Measurements from ENCODE around the gene MAPKAPK2.
A peak's percentile ranks its signal among the peaks of the same experiment; 100 is the strongest.

The MAPKAPK2 gene

DNA sequence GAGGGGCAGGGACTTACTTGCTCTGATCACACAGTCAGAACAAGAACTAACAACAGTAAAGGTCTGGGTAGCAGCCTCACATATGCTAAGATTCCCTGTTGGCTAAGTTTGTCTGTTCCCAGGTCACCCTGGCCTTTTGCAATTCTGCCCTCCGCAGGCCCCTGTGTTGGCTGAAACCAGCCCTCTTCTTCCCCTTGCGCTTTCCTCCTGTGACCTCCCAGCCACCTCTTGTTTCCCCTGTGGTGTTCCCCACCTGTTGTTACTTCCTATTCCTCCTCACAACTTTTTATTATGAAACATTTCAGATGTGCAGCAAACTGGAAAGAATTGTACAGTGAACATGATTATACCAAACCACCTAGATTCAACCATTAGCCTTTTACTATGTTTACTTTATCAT lies 23.4 kb downstream of the MAPKAPK2 start:
- H2AK5ac ChIP-seq (ENCODE audit: low read length) = no peak overlapping the region
- no peaks in the 10 kb centered on the region for H3K27me3 ChIP-seq (ENCODE audit: insufficient read depth, low read length, poor library complexity)
- H3K4me1 ChIP-seq (ENCODE audit: control insufficient read depth, low read depth, low read length) = peaks cover 20% of the 10 kb centered on the region
- no peak overlapping the region for H2BK15ac ChIP-seq (replicated peaks; ENCODE audit: low read depth)
- DNase-seq = no peak
- H3K4ac ChIP-seq (ENCODE audit: low read depth, low read length) = no peak overlapping the region
- no peak overlapping the region for H2BK120ac ChIP-seq (ENCODE audit: low read depth, low read length)
- WGBS (ENCODE audit: extremely low coverage, insufficient coverage, low lambda C conversion rate) = no CpG with 5 or more reads among the region's 2 CpGs
- no peaks in the 10 kb centered on the region for H3K36me3 ChIP-seq (ENCODE audit: control insufficient read depth, insufficient read depth, low read length)
- no peak overlapping the region for H3K4me3 ChIP-seq (ENCODE audit: low read length)
- H3K27ac ChIP-seq (ENCODE audit: low read depth, low read length) = no peak overlapping the region
- H3K23ac ChIP-seq (ENCODE audit: low read length) = no peak overlapping the region
- peaks cover 35% of the 10 kb centered on the region for H3K79me1 ChIP-seq (ENCODE audit: low read length)
- no peak overlapping the region for H3K18ac ChIP-seq (ENCODE audit: low read length)
- no peak overlapping the region for H4K8ac ChIP-seq (ENCODE audit: low read depth, low read length)
- no peak overlapping the region for H3K9ac ChIP-seq (ENCODE audit: low read length)
- peaks cover 38% of the 10 kb centered on the region for H3K79me2 ChIP-seq (ENCODE audit: control insufficient read depth, insufficient read depth, low read length)
- no peak overlapping the region for H2BK5ac ChIP-seq (ENCODE audit: low read length)
- H4K5ac ChIP-seq (ENCODE audit: low read length) = no peak overlapping the region
- H3K4me2 ChIP-seq (ENCODE audit: low read length) = no peak overlapping the region
- H3K56ac ChIP-seq (ENCODE audit: low read length) = no peak overlapping the region

DNA sequence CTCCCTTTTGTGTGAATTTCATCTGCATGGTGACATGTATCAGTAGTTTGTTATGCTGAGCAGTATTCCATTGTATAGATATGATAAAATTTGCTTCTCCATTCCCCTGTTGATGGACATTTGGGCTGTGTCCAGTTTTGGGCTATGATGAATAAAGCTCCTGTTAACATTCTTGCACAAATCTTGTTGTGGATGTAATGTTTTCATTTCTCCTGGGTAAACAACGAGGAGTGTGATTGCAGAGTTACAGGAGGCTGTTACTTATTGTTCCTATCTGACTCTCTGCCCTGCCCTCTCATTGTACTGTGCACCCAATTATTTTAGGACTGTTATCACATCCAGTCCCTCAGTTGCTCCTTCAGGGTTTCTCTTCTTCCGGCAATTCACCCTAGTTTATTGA lies 24.2 kb downstream of the MAPKAPK2 start:
- no peak overlapping the region for H3K4ac ChIP-seq (ENCODE audit: low read depth, low read length)
- H2BK120ac ChIP-seq (ENCODE audit: low read depth, low read length) = no peak overlapping the region
- no peak overlapping the region for H4K8ac ChIP-seq (ENCODE audit: low read depth, low read length)
- H3K27ac ChIP-seq (ENCODE audit: low read depth, low read length) = no peak overlapping the region
- no peak overlapping the region for H3K9ac ChIP-seq (ENCODE audit: low read length)
- H2BK15ac ChIP-seq (replicated peaks; ENCODE audit: low read depth) = no peak overlapping the region
- no peak overlapping the region for H3K56ac ChIP-seq (ENCODE audit: low read length)
- no peak overlapping the region for H4K5ac ChIP-seq (ENCODE audit: low read length)
- no peak overlapping the region for H2BK5ac ChIP-seq (ENCODE audit: low read length)
- H3K18ac ChIP-seq (ENCODE audit: low read length) = no peak overlapping the region
- WGBS (ENCODE audit: extremely low coverage, insufficient coverage, low lambda C conversion rate) = no CpG with 5 or more reads among the region's 2 CpGs
- H3K23ac ChIP-seq (ENCODE audit: low read length) = no peak overlapping the region
- no peak overlapping the region for H2AK5ac ChIP-seq (ENCODE audit: low read length)
- H3K36me3 ChIP-seq (ENCODE audit: control insufficient read depth, insufficient read depth, low read length) = no peaks in the 10 kb centered on the region
- no peak overlapping the region for H3K4me3 ChIP-seq (ENCODE audit: low read length)
- H3K27me3 ChIP-seq (ENCODE audit: insufficient read depth, low read length, poor library complexity) = no peaks in the 10 kb centered on the region
- peaks cover 35% of the 10 kb centered on the region for H3K79me1 ChIP-seq (ENCODE audit: low read length)
- no peak overlapping the region for H3K4me2 ChIP-seq (ENCODE audit: low read length)
- H3K4me1 ChIP-seq (ENCODE audit: control insufficient read depth, low read depth, low read length) = peaks cover 20% of the 10 kb centered on the region
- H3K79me2 ChIP-seq (ENCODE audit: control insufficient read depth, insufficient read depth, low read length) = peaks cover 40% of the 10 kb centered on the region
- DNase-seq = no peak

DNA sequence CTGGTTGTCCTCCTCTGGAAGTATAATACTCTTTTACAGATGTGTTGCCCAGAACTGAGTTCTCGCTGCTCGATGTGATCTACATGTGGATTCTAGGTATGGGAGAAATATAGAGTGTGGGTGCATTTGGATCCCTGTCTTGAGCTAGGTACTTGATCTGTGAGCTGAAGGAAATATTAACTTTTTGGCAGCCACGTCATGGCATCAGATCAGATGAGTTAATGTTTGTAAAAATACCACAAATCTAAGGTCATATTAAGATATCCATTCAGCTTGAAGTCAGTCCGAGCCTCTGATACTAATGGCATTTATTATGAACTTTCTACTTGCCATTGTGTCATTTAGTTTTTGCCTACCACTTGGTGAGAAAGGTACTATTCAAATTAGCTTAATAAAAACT lies 24.6 kb downstream of the MAPKAPK2 start:
- DNase-seq = no peak
- Histone ChIP-seq H3K4me3 (ENCODE audit: low read length) (no peak overlapping the region), H4K5ac (ENCODE audit: low read length) (no peak overlapping the region), H2AK5ac (ENCODE audit: low read length) (no peak overlapping the region), H3K4me2 (ENCODE audit: low read length) (no peak overlapping the region), H3K27ac (ENCODE audit: low read depth, low read length) (no peak overlapping the region), H3K56ac (ENCODE audit: low read length) (no peak overlapping the region), H2BK5ac (ENCODE audit: low read length) (no peak overlapping the region), H2BK15ac (replicated peaks; ENCODE audit: low read depth) (no peak overlapping the region), H3K18ac (ENCODE audit: low read length) (no peak overlapping the region), H3K23ac (ENCODE audit: low read length) (no peak overlapping the region), H3K27me3 (ENCODE audit: insufficient read depth, low read length, poor library complexity) (no peaks in the 10 kb centered on the region), H3K4me1 (ENCODE audit: control insufficient read depth, low read depth, low read length) (peaks cover 20% of the 10 kb centered on the region), H3K36me3 (ENCODE audit: control insufficient read depth, insufficient read depth, low read length) (no peaks in the 10 kb centered on the region), H3K79me2 (ENCODE audit: control insufficient read depth, insufficient read depth, low read length) (peaks cover 36% of the 10 kb centered on the region), H3K9ac (ENCODE audit: low read length) (no peak overlapping the region), H4K8ac (ENCODE audit: low read depth, low read length) (no peak overlapping the region), H2BK120ac (ENCODE audit: low read depth, low read length) (no peak overlapping the region), H3K79me1 (ENCODE audit: low read length) (peaks cover 33% of the 10 kb centered on the region), H3K4ac (ENCODE audit: low read depth, low read length) (no peak overlapping the region)
- no CpG with 5 or more reads among the region's 4 CpGs for WGBS (ENCODE audit: extremely low coverage, insufficient coverage, low lambda C conversion rate)

DNA sequence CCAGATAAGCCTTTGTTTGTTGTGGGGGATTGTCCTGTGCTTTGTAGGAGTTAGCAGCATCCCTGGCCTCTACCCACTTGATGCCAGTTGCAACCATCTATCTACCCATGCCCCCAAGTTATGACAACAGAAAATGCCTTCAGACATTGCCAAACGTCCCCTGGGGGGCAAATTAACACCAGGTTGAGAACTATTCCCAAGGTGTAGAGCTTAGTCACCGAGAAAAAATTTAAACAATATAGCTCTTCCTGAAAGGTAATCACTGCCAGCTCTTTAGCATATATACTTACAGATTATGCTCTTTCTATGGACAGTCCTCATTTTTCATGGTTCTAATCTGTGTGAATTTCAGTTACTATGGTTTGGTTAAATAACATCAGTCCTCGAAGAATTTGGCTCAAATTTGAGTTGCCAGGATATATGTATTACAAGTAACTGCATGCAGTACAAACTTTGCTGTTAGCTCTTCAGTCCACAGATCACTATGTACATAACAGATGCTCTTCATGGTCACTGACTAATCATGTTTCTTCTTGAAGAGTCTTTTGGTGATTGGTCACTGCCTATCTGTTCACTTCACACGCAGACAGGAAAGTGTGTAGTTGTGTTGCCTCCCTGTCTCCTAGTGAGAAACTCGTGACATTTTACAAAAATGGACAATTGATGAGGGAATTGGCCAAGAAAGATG lies 25.2 kb downstream of the MAPKAPK2 start:
- WGBS (ENCODE audit: extremely low coverage, insufficient coverage, low lambda C conversion rate) = no CpG with 5 or more reads among the region's 5 CpGs
- Histone ChIP-seq H3K4me1 (ENCODE audit: control insufficient read depth, low read depth, low read length) (peaks cover 20% of the 10 kb centered on the region), H3K4me2 (ENCODE audit: low read length) (no peak overlapping the region), H3K4ac (ENCODE audit: low read depth, low read length) (no peak overlapping the region), H2BK5ac (ENCODE audit: low read length) (no peak overlapping the region), H4K5ac (ENCODE audit: low read length) (no peak overlapping the region), H3K36me3 (ENCODE audit: control insufficient read depth, insufficient read depth, low read length) (no peaks in the 10 kb centered on the region), H3K23ac (ENCODE audit: low read length) (no peak overlapping the region), H3K27me3 (ENCODE audit: insufficient read depth, low read length, poor library complexity) (no peaks in the 10 kb centered on the region), H3K79me1 (ENCODE audit: low read length) (peaks cover 32% of the 10 kb centered on the region), H2BK120ac (ENCODE audit: low read depth, low read length) (no peak overlapping the region), H3K27ac (ENCODE audit: low read depth, low read length) (no peak overlapping the region), H3K4me3 (ENCODE audit: low read length) (no peak overlapping the region), H3K56ac (ENCODE audit: low read length) (no peak overlapping the region), H2AK5ac (ENCODE audit: low read length) (no peak overlapping the region), H3K79me2 (ENCODE audit: control insufficient read depth, insufficient read depth, low read length) (peaks cover 36% of the 10 kb centered on the region), H3K9ac (ENCODE audit: low read length) (no peak overlapping the region), H4K8ac (ENCODE audit: low read depth, low read length) (no peak overlapping the region), H3K18ac (ENCODE audit: low read length) (no peak overlapping the region), H2BK15ac (replicated peaks; ENCODE audit: low read depth) (no peak overlapping the region)
- peak; percentile 65 for DNase-seq

DNA sequence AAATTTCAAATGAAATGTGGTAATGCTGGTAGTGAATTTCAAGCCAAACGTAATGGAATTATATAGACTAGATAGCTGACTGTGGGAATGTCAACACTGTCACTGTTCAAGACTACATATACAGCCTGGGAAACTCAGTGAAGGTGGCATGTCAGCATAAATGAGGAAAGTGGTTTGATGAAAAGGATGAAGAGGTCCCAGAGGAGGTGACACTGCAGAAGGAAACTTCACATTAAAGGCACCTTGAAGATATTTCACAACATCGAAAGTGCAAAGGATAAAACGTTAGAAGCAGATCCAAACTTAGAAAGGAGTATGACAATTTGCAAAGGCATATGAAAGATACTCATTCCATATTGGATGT lies 25.7 kb downstream of the MAPKAPK2 start:
- H3K36me3 ChIP-seq (ENCODE audit: control insufficient read depth, insufficient read depth, low read length) = no peaks in the 10 kb centered on the region
- peaks cover 34% of the 10 kb centered on the region for H3K79me1 ChIP-seq (ENCODE audit: low read length)
- no peak overlapping the region for H3K56ac ChIP-seq (ENCODE audit: low read length)
- H3K4me1 ChIP-seq (ENCODE audit: control insufficient read depth, low read depth, low read length) = peaks cover 19% of the 10 kb centered on the region
- no peak overlapping the region for H3K4ac ChIP-seq (ENCODE audit: low read depth, low read length)
- H3K4me2 ChIP-seq (ENCODE audit: low read length) = no peak overlapping the region
- no peak overlapping the region for H3K18ac ChIP-seq (ENCODE audit: low read length)
- no peak overlapping the region for H2BK120ac ChIP-seq (ENCODE audit: low read depth, low read length)
- H3K4me3 ChIP-seq (ENCODE audit: low read length) = no peak overlapping the region
- H2BK15ac ChIP-seq (replicated peaks; ENCODE audit: low read depth) = no peak overlapping the region
- no peak overlapping the region for H4K5ac ChIP-seq (ENCODE audit: low read length)
- H2BK5ac ChIP-seq (ENCODE audit: low read length) = no peak overlapping the region
- peaks cover 38% of the 10 kb centered on the region for H3K79me2 ChIP-seq (ENCODE audit: control insufficient read depth, insufficient read depth, low read length)
- no peak overlapping the region for H3K27ac ChIP-seq (ENCODE audit: low read depth, low read length)
- no CpG with 5 or more reads among the region's 3 CpGs for WGBS (ENCODE audit: extremely low coverage, insufficient coverage, low lambda C conversion rate)
- no peaks in the 10 kb centered on the region for H3K27me3 ChIP-seq (ENCODE audit: insufficient read depth, low read length, poor library complexity)
- no peak overlapping the region for H3K9ac ChIP-seq (ENCODE audit: low read length)
- no peak overlapping the region for H2AK5ac ChIP-seq (ENCODE audit: low read length)
- DNase-seq = no peak
- H4K8ac ChIP-seq (ENCODE audit: low read depth, low read length) = no peak overlapping the region
- no peak overlapping the region for H3K23ac ChIP-seq (ENCODE audit: low read length)

DNA sequence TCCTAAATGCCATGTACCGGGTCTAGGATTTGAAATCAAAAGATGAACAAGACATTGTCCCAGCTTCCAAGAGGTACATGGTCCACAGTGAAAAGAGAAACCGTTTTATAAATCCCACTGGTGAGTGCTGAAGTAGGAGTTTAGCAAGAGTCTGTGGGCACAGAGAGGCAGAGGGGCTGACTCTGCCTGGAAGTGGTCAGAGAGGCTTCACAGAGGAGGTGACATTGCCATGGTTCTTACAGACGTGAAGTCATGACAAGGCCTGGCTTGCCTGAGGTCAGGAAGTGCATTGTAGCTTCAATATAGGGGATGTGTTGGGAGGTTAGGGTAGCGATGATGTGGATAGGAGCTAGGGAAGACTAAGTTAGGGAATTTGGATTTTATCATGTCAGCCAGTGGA lies 28.4 kb downstream of the MAPKAPK2 start:
- no peak overlapping the region for H3K4me3 ChIP-seq (ENCODE audit: low read length)
- H2AK5ac ChIP-seq (ENCODE audit: low read length) = no peak overlapping the region
- no peak for DNase-seq
- no peak overlapping the region for H4K5ac ChIP-seq (ENCODE audit: low read length)
- H3K79me2 ChIP-seq (ENCODE audit: control insufficient read depth, insufficient read depth, low read length) = peaks cover 36% of the 10 kb centered on the region
- no peak overlapping the region for H3K27ac ChIP-seq (ENCODE audit: low read depth, low read length)
- H3K18ac ChIP-seq (ENCODE audit: low read length) = no peak overlapping the region
- H3K23ac ChIP-seq (ENCODE audit: low read length) = no peak overlapping the region
- H3K9ac ChIP-seq (ENCODE audit: low read length) = no peak overlapping the region
- peaks cover 12% of the 10 kb centered on the region for H3K4me1 ChIP-seq (ENCODE audit: control insufficient read depth, low read depth, low read length)
- H3K36me3 ChIP-seq (ENCODE audit: control insufficient read depth, insufficient read depth, low read length) = no peaks in the 10 kb centered on the region
- WGBS (ENCODE audit: extremely low coverage, insufficient coverage, low lambda C conversion rate) = no CpG with 5 or more reads among the region's 4 CpGs
- peaks cover 35% of the 10 kb centered on the region for H3K79me1 ChIP-seq (ENCODE audit: low read length)
- H3K56ac ChIP-seq (ENCODE audit: low read length) = no peak overlapping the region
- no peak overlapping the region for H3K4ac ChIP-seq (ENCODE audit: low read depth, low read length)
- H2BK120ac ChIP-seq (ENCODE audit: low read depth, low read length) = no peak overlapping the region
- no peak overlapping the region for H2BK15ac ChIP-seq (replicated peaks; ENCODE audit: low read depth)
- no peak overlapping the region for H4K8ac ChIP-seq (ENCODE audit: low read depth, low read length)
- no peak overlapping the region for H3K4me2 ChIP-seq (ENCODE audit: low read length)
- no peaks in the 10 kb centered on the region for H3K27me3 ChIP-seq (ENCODE audit: insufficient read depth, low read length, poor library complexity)
- no peak overlapping the region for H2BK5ac ChIP-seq (ENCODE audit: low read length)

Measured in mesendoderm (in vitro differentiated cells).